Retinal pigment epithelial cell (primary cell): ENCODE measurements around the gene DET1.

Experiments
- DNase-seq: peaks from one replicate; pipeline ENCODE4 v3.0.0-alpha.2; 2010; ENCODE audit warnings: low read depth
- H3K4me3 ChIP-seq: 2 replicates; pipeline ENCODE4 v1.5.1; 2011; ENCODE audit warnings: mild to moderate bottlenecking, low read length, control low read depth, moderate library complexity
- TF ChIP-seq, protein P1 (sequence below): conservative IDR thresholded peaks from 2 replicates; pipeline ENCODE4 v1.5.1; 2011; ENCODE audit warnings: low read depth, low read length, control low read depth, inconsistent platforms

DET1 gene

DNA sequence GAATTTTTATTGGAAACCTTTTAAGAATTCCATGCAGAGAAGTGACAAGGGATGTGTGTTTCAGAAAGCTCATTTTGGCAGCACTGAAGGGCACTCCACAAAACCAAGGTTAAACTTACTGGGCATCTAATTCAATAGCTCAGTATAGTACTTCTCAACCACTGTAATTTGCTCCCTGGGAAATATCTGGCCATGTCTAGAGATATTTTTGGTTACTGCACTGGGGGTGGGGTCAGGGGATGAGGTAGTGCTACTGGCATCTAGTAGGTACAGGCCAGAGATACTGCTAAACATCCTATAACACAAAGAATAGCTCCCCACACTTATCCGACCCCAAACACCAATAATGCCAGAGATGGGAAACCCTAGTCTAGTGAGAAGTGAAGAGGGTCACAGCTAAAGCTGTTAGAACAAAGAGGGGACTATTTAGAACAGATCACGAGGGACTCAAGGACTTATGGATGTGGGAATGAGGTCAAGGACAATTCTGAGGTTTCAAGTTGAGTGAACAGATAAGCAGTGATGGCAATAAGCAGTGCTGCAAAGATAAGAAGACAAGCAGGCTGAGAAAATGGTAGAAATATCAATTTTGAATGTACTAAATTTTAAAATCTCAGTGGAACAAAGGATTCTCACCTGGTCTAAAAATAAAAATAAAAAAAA is 82.5 kb downstream of the DET1 start:
- no peak overlapping the region for H3K4me3 ChIP-seq
- no peak for DNase-seq
- TF ChIP-seq, protein P1, sequence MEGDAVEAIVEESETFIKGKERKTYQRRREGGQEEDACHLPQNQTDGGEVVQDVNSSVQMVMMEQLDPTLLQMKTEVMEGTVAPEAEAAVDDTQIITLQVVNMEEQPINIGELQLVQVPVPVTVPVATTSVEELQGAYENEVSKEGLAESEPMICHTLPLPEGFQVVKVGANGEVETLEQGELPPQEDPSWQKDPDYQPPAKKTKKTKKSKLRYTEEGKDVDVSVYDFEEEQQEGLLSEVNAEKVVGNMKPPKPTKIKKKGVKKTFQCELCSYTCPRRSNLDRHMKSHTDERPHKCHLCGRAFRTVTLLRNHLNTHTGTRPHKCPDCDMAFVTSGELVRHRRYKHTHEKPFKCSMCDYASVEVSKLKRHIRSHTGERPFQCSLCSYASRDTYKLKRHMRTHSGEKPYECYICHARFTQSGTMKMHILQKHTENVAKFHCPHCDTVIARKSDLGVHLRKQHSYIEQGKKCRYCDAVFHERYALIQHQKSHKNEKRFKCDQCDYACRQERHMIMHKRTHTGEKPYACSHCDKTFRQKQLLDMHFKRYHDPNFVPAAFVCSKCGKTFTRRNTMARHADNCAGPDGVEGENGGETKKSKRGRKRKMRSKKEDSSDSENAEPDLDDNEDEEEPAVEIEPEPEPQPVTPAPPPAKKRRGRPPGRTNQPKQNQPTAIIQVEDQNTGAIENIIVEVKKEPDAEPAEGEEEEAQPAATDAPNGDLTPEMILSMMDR = no peak
